T-cell (primary cell): ENCODE data around the gene ATP5F1D. TPM values are rescaled to one million over a fixed set of nuclear protein-coding genes. Genes with fewer than 3 reads are reported as not detected.

Experiments
- ATAC-seq, 4 experiments: fragments of 200-7000 bp in 3 of 4; fragments of 150-1000 bp in 1 of 4; cut with Tn5 transposase; replicated peaks in 1 of 4; 1 replicate in 3 of 4; 2 replicates in 1 of 4; pipeline ENCODE4 v1.10.0; 2021; ENCODE audit warnings: moderate library complexity in 3 of 4, mild to moderate bottlenecking in 2 of 4, moderate number of reproducible peaks in 1 of 4
- CTCF ChIA-PET, 2 donors: fragments of 300-600 bp; sonication (Branson Sonifier 250); formaldehyde crosslinking; loops; one replicate each; lab custom pipeline; 2022; ENCODE audit warnings: antibody characterized with exemption in 2 of 2; lab: Charles Lee
- POLR2A ChIA-PET, 2 donors: fragments of 300-600 bp; sonication (Branson Sonifier 250); formaldehyde crosslinking; loops; one replicate each; lab custom pipeline; 2022; ENCODE audit warnings: antibody characterized with exemption in 2 of 2; lab: Charles Lee
- DNase-seq, 35 experiments: peaks; one replicate each; pipeline versions ENCODE4 v3.0.0 to v3.0.0-alpha.2; 2013 to 2023
- H3K27ac ChIP-seq: one replicate; pipeline ENCODE4 v1.5.1; 2013; ENCODE audit warnings: low read length
- H3K27me3 ChIP-seq, 2 experiments: replicated peaks in 1 of 2; 1 replicate in 1 of 2; 2 replicates in 1 of 2; pipeline versions ENCODE4 v1.6.1 to v1.7.0; 2013; ENCODE audit warnings: low read length in 1 of 2, mixed read lengths in 1 of 2; ENCODE audit not compliant: control insufficient read depth in 2 of 2, insufficient read depth in 2 of 2; ENCODE audit errors: extremely low read depth in 1 of 2
- H3K36me3 ChIP-seq, 2 donors: 1 replicate in 1 of 2; 2 replicates in 1 of 2; pipeline versions ENCODE4 v1.6.1 to v1.7.0; 2013; ENCODE audit warnings: low read length in 1 of 2; ENCODE audit not compliant: control insufficient read depth in 2 of 2, insufficient read depth in 1 of 2; ENCODE audit errors: extremely low read depth in 1 of 2
- H3K4me1 ChIP-seq, 2 experiments: 1 replicate in 1 of 2; 2 replicates in 1 of 2; pipeline versions ENCODE4 v1.6.1 to v1.7.0; 2013; ENCODE audit warnings: low read length in 2 of 2, mixed read lengths in 1 of 2; ENCODE audit not compliant: insufficient read depth in 2 of 2, control insufficient read depth in 1 of 2; ENCODE audit errors: extremely low read depth in 1 of 2
- H3K4me3 ChIP-seq, 2 donors: 1 replicate in 1 of 2; 2 replicates in 1 of 2; pipeline versions ENCODE4 v1.5.1 to v1.7.0; 2013; ENCODE audit warnings: mild to moderate bottlenecking in 2 of 2, low read length in 1 of 2, moderate library complexity in 1 of 2; ENCODE audit not compliant: control insufficient read depth in 1 of 2; ENCODE audit errors: extremely low read depth in 1 of 2
- H3K9me3 ChIP-seq: 2 replicates; pipeline ENCODE4 v1.7.0; 2013
- H3K27ac Mint-ChIP-seq, 2 donors: one replicate each; pipeline ENCODE4 v1.8.0; 2020 to 2021; ENCODE audit warnings: mild to moderate bottlenecking in 2 of 2, mixed read lengths in 2 of 2
- H3K27me3 Mint-ChIP-seq, 2 donors: one replicate each; pipeline ENCODE4 v1.8.0; 2021 to 2022; ENCODE audit warnings: mixed read lengths in 2 of 2
- H3K36me3 Mint-ChIP-seq: one replicate; pipeline ENCODE4 v1.8.0; 2021; ENCODE audit warnings: mixed read lengths
- H3K4me1 Mint-ChIP-seq, 3 donors: one replicate each; pipeline ENCODE4 v1.8.0; 2020 to 2022; ENCODE audit warnings: mixed read lengths in 3 of 3, mild to moderate bottlenecking in 1 of 3
- H3K4me3 Mint-ChIP-seq, 3 donors: one replicate each; pipeline ENCODE4 v1.8.0; 2020 to 2022; ENCODE audit warnings: mild to moderate bottlenecking in 3 of 3, mixed read lengths in 3 of 3, moderate library complexity in 3 of 3
- H3K9me3 Mint-ChIP-seq, 3 donors: one replicate each; pipeline ENCODE4 v1.8.0; 2020 to 2022; ENCODE audit warnings: mixed read lengths in 3 of 3
- WGBS: methylation state at CpG from one replicate; pipeline ENCODE4 v1.1.5; 2013; ENCODE audit warnings: missing lambda C conversion rate; ENCODE audit not compliant: insufficient coverage; 5-methylcytosine and 5-hydroxymethylcytosine counted together
- total RNA-seq, 35 experiments: library from RNA in 6 of 35; stranded (reverse) in 6 of 35; fragments of 120-200 nt in 1 of 35; gene quantifications; one replicate each; pipeline versions ENCODE4 v1.2.1 to v1.2.4 and lab custom pipeline; 2013 to 2026

Gene ATP5F1D
- total RNA-seq, 5 donors from 2014 or later (not counting 1 experiment from before 2014, with no cell fraction given), result 117 to 233 (median 155) TPM

DNA sequence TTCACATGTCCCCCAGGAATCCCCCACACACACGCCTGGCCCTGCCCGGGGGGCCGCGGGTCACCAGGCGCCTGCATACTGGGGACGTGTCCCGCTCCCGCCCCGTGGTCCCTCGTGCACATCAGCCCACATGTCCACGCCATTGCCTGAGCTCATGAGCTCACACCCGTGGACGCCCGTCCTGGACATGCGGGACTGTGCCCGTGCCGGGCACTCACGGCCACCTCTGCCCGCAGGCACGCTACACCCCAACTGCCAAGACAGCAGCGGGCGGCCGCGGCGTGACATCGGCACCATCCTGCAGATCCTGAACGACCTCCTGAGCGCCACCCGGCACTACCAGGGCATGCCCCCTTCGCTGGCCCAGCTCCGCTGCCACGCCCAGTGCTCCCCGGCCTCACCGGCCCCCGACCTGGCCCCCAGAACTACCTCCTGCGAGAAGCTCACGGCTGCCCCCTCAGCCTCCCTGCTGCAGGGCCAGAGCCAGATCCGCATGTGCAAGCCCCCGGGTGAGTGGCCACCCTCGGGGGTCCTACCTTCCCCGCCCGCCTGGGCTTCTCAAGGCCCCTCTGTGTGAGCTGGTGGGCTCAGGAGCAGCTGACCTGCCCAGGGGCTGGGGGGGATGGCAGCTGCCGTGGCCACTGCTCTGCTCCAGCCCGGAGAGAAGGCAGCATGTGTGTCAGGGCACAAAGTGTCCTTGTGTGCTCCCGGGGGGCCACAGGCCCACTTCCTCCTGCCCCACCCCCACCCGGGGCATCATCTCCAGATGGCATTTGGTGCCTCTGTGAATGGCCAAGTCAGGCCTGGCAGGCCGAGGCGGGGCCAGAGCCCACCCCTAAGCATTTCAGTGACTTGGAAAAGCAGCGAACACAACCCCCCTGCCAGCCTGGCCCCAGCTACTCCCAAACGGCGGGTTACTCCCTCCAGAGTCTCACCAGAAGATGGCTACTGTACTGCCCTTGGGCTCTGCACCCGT is 13.9 kb downstream of the ATP5F1D start:
- no peaks in the 10 kb centered on the region for H3K27me3 Mint-ChIP-seq
- Histone ChIP-seq H3K4me1 (peaks cover 28 to 90% of the 10 kb centered on the region in 2 experiments), H3K36me3 (peaks cover 13 to 56% of the 10 kb centered on the region in 2 donors), H3K27me3 (no peaks in the 10 kb centered on the region), H3K4me3 (no peak overlapping the region), H3K27ac (no peak overlapping the region), H3K9me3 (no peaks in the 10 kb centered on the region)
- H3K9me3 Mint-ChIP-seq, result no peaks in the 10 kb centered on the region
- WGBS, result 93% methylated on average over 43 of the region's 52 CpGs
- H3K36me3 Mint-ChIP-seq, result peaks cover 16% of the 10 kb centered on the region
- peaks cover 44 to 54% (median 45%) of the 10 kb centered on the region in 3 donors for H3K4me1 Mint-ChIP-seq
- ATAC-seq (no peak), DNase-seq (no peak)
- POLR2A ChIA-PET, result interaction anchor here (1.2 to 1.4 kb wide), 2 partner anchors 13 to 14 kb away, joined by 4 read pairs; partner anchors contain the start of gene CIRBP (in 1 of the 2)
- H3K4me3 Mint-ChIP-seq, result peak overlapping the region in 2 of 3 donors; percentile 24 to 37
- peak overlapping the region; percentile 61 to 78 for H3K27ac Mint-ChIP-seq
- CTCF ChIA-PET, result interaction anchor here in 1 of 2 donors (0.9 kb wide), 1 partner anchor 11 kb away, joined by 3 read pairs; no protein-coding TSS in a partner anchor

DNA sequence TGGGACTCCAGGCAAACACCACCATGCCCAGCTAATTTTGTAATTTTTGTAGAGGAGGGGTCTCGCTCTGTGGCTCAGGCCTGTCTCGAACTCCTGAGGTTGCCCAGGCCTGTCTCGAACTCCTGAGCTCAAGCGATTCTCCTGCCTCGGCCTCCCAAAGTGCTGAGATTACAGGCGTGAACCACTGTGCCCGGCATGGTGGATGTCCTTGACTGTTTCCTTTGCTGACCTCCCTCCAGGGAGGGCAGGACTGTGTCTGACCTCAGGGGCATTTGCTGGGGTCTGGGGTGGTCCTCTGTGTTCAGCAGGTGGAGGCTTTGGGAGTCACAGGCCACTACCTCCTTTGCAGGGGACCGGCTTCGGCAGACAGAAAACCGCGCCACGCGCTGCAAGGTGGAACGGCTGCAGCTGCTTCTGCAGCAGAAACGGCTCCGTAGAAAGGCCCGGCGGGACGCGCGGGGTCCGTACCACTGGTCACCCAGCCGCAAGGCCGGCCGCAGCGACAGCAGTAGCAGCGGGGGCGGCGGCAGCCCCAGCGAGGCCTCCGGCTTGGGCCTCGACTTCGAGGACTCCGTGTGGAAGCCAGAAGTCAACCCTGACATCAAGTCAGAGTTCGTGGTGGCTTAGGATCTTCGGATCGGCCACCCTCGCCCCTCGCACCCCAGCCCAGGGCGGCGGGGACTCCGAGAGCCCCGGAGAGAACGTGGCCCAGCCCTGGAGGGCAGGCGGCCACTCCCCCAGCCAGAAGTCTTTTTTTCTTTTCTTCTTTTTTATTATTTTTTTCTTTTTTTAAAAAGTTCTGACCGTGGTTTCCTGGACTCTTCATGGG is 15.3 kb downstream of the ATP5F1D start:
- Mint-ChIP-seq H3K4me1 (peaks cover 49 to 57% (median 51%) of the 10 kb centered on the region in 3 donors), H3K9me3 (no peaks in the 10 kb centered on the region), H3K27ac (peak overlapping the region; percentile 98), H3K36me3 (peaks cover 12% of the 10 kb centered on the region), H3K4me3 (peak overlapping the region in 1 of 3 donors; percentile 87), H3K27me3 (no peaks in the 10 kb centered on the region)
- peaks cover 33 to 95% of the 10 kb centered on the region in 2 experiments for H3K4me1 ChIP-seq
- WGBS, result 91% methylated on average over 34 of the region's 46 CpGs
- H3K9me3 ChIP-seq, result no peaks in the 10 kb centered on the region
- H3K27me3 ChIP-seq, result no peaks in the 10 kb centered on the region
- DNase-seq (no peak), ATAC-seq (no peak)
- H3K4me3 ChIP-seq, result no peak overlapping the region
- H3K36me3 ChIP-seq, result peaks cover 13 to 51% of the 10 kb centered on the region in 2 donors
- H3K27ac ChIP-seq, result peak overlapping the region; percentile 99
- ChIA-PET POLR2A (no interaction called here), CTCF (no interaction called here)

DNA sequence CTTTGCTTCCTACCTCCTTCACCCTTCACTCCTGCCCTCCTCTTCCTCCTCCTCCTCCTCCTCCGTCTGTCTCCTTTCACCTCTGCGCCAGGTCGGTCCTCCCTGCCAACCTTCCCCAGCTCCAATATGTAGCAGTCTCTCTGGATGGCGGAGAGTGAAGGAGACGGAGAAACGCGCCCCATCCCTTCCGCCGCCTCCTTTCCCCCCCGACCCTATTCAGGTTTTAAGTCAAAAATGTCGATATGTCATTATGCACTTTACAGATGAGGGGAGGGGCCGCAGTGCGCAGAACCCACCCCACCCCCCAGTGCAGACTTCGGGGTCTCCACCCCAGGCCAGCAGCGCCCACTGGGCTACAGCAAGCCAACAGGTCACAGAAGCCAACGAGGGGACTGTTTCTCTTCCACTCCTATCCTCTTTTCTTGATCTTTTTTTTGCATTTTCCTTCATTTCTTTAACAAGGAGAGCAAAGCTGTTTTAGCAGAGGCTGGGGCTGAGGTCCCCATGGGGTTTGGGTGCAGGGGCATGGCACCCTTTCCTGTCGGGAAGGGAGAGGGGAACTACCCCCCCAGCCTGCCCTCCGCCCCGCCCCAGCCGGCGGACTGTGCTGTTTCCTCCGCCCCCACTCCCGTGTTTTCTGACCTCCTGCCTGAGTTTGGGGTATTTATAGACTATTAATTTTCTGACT is 16.1 kb downstream of the ATP5F1D start:
- WGBS, result 76% methylated on average over 6 of the region's 23 CpGs
- H3K9me3 ChIP-seq, result no peaks in the 10 kb centered on the region
- Mint-ChIP-seq H3K4me3 (peak overlapping the region; percentile 13 to 87 (median 17)), H3K9me3 (no peaks in the 10 kb centered on the region), H3K27ac (peak overlapping the region; percentile 98), H3K36me3 (peaks cover 12% of the 10 kb centered on the region), H3K4me1 (peaks cover 52 to 62% (median 54%) of the 10 kb centered on the region in 3 donors), H3K27me3 (no peaks in the 10 kb centered on the region)
- no peak overlapping the region for H3K4me3 ChIP-seq
- peaks cover 13 to 50% of the 10 kb centered on the region in 2 donors for H3K36me3 ChIP-seq
- no peak for DNase-seq
- no peaks in the 10 kb centered on the region for H3K27me3 ChIP-seq
- CTCF ChIA-PET, result interaction anchor here in 1 of 2 donors (1.5 kb wide), 1 partner anchor 11 kb away, joined by 5 read pairs; the partner anchor contains the start of gene CIRBP
- H3K27ac ChIP-seq, result peak overlapping the region; percentile 99
- no peak for ATAC-seq
- H3K4me1 ChIP-seq, result peaks cover 39 to 95% of the 10 kb centered on the region in 2 experiments
- POLR2A ChIA-PET, result no interaction called here

DNA sequence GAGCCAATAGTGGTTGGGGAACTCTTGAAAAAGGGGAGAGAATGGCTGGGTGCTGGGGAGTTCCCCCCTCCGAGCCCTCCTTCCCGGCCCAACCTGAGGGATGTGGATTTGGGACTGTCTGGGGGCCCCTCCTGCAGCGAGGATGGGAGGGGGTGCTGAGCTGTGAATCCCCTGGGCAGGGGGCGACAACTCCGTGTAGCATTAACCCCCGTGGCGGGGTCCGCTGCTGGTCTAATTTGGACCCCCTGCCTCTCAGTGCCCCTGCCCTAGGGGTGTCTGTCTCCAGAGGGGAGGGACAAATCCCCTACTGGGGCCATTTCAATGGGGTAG is 16.6 kb downstream of the ATP5F1D start:
- H3K4me3 ChIP-seq, result peak overlapping the region in 1 of 2 donors; percentile 54

DNA sequence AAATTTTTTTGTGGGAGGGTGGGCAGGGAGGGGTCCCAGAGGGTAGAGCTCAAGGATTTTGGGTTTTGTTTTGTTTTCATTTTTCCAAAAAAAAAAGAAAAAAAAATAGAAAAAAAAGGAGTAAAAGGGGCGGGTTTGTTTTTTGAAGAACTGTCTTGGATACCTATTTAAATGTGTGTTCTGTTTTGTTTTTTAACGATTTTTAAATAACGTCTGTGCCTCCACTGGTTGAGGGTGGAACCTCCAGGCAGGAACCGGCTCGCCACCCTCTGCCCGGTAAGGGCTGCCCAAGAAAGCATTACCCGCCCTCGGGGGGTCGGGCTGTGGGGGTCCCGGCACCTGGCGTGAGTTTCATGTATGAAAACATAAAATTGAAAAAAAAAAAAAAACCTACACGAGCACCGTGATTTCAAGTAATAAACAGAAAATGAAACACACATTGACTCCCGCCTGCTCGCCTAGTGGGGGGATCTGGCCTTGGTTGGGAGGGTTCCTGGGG is 17.2 kb downstream of the ATP5F1D start:
- H3K36me3 ChIP-seq, result peaks cover 13 to 45% of the 10 kb centered on the region in 2 donors
- Mint-ChIP-seq H3K4me1 (peaks cover 53 to 65% (median 56%) of the 10 kb centered on the region in 3 donors), H3K36me3 (peaks cover 12% of the 10 kb centered on the region), H3K9me3 (no peaks in the 10 kb centered on the region), H3K27ac (peak overlapping the region; percentile 98), H3K27me3 (no peaks in the 10 kb centered on the region), H3K4me3 (peak overlapping the region; percentile 83 to 87 (median 84))
- H3K4me1 ChIP-seq, result peaks cover 40 to 92% of the 10 kb centered on the region in 2 experiments
- H3K4me3 ChIP-seq, result peak overlapping the region; percentile 54 to 63
- ChIA-PET CTCF (interaction anchor here in 1 of 2 donors (1.0 to 2.0 kb wide), 3 partner anchors 8 to 15 kb away, joined by 3 to 5 read pairs (median 5); partner anchors contain the start of gene CIRBP), POLR2A (interaction anchor here (0.6 to 2.7 kb wide), 4 partner anchors 10 to 275 kb away, joined by 6 to 24 read pairs (median 7); partner anchors contain the start of gene CIRBP (in 1 of the 2))
- no peaks in the 10 kb centered on the region for H3K9me3 ChIP-seq
- H3K27ac ChIP-seq, result peak overlapping the region; percentile 99
- ATAC-seq (peak in 2 of 4 experiments; percentile 1 to 8), DNase-seq (peak in 3 of 35 experiments; percentile 27 to 50 (median 31))
- H3K27me3 ChIP-seq, result no peaks in the 10 kb centered on the region
- WGBS, result 0% methylated on average over 2 of the region's 15 CpGs

More for the DNA sequence above, 16.6 kb downstream of the ATP5F1D start:
- H3K27ac ChIP-seq, result peak overlapping the region; percentile 99
- Mint-ChIP-seq H3K4me3 (peak overlapping the region; percentile 6 to 87 (median 84)), H3K9me3 (no peaks in the 10 kb centered on the region), H3K27ac (peak overlapping the region; percentile 98), H3K36me3 (peaks cover 12% of the 10 kb centered on the region), H3K4me1 (peaks cover 55 to 67% (median 57%) of the 10 kb centered on the region in 3 donors), H3K27me3 (no peaks in the 10 kb centered on the region)
- H3K9me3 ChIP-seq, result no peaks in the 10 kb centered on the region
- no peak for ATAC-seq
- ChIA-PET CTCF (interaction anchor here in 1 of 2 donors (1.0 to 2.0 kb wide), 3 partner anchors 9 to 14 kb away, joined by 3 to 5 read pairs (median 5); partner anchors contain the start of gene CIRBP), POLR2A (interaction anchor here (0.6 to 2.7 kb wide), 4 partner anchors 11 to 274 kb away, joined by 6 to 24 read pairs (median 7); partner anchors contain the start of gene CIRBP (in 1 of the 2))
- 65% methylated on average over 5 of the region's 8 CpGs for WGBS
- peaks cover 44 to 96% of the 10 kb centered on the region in 2 experiments for H3K4me1 ChIP-seq
- DNase-seq, result no peak
- H3K36me3 ChIP-seq, result peaks cover 13 to 50% of the 10 kb centered on the region in 2 donors
- no peaks in the 10 kb centered on the region for H3K27me3 ChIP-seq
